HG02884 (cell line): ENCODE measurements around the gene RAP1B.

Source experiments
- ATAC-seq: cut with Tn5 transposase; IDR thresholded peaks from one replicate; pipeline ENCODE4 v1.9.1; 2021; ENCODE audit warnings: mild to moderate bottlenecking, moderate library complexity; ENCODE audit not compliant: unreplicated experiment

Gene RAP1B

DNA sequence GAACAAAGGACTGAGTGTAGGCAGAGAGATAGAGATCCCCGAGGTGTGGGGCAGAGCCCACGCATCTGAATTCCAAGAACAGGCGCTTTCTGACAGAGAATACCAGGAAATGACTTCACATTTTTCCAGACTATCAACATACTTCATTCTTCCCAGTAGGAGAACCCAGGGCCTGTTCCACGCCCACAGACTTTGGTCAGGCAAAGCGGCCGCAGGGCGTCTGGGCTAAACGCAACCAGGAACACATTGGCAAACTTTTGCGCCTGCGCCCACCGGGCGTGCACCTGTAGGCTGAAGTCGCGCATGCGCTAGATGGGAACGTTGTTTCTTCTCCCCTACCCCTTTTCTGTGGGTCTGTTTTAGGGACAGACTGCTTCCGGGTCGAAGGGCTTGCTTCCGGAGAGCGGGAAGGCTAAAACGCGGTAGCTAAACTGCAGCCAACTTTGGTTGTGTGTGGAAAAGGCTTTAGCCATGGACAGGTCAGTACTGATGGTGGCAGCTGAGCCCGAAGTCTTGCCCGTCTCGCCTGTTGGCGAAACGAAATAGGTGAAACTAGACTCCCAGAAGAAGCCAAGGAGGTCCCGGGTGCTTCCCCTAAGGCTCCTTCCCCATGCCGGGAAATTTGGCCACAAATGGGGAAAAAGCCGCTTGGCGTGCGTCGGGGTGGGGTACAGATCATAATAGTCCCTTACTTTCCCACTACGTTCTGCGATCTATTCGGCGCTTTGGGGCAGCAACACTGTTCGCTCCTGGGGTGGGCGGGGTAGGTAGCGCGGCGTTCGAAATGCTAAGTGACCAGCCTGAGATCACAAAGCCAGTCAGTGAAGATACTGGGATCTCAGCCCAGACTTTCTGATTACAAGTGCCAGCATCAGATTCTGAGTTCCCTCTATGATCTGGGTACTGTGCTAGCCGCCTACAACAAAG is 76.2 kb downstream of the RAP1B start, which contains the start of gene NUP107:
Gene NUP107, plus strand, starts transcription at position 384 of the 927 bp plus-strand sequence. Its CDS starts 88 bp downstream, at position 472.
- ATAC-seq = peak; percentile 91

DNA sequence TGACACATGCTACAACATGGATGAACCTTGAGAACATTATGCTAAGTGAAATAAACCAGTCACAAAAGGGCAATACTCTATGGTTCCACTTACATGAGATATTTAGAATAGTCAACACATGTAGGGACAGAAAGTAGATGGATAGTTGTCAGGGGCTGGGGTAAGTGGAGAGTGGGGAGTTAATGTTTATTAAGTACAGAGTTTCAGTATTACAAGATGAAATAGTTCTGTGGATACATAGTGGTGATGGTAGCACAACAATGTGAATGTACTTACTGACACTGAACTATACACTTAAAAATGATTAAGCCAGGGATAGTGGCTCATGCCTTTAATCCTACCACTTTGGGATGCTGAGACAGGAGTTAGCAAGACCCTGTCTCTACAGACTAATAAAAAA is 84.8 kb downstream of the RAP1B start:
- ATAC-seq = no peak

DNA sequence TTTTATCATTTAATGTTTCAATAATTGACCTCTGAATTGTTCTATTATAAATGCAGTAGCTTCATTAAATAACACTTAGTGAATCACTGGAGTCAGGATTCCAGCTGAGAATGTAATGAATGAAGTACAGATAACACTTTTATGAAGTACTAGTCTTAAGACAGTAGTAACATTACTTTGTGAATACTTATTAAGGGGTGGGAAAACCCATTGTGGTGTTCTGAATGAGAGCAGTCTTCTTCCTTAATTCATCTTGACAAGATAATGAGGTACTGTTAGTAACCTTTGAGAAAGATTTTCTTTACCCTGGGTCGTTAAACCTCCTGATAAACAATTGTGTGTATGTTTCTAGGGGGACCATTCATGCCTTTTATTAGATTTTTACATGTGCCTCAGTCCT is 88.8 kb downstream of the RAP1B start:
- ATAC-seq = no peak
